Activated T-helper 1 cell treated with Interleukin-2 at 50 U/mL for 16 hours (primary cell): ENCODE data around the gene RASL11B.

Experiments used
- DNase-seq: peaks from one replicate; pipeline ENCODE4 v3.0.0-alpha.2; 2020; ENCODE audit warnings: low read depth

The RASL11B gene

GRCh38 chr4:52843351-52843750, 18.8 kb upstream of the RASL11B start:
- DNase-seq, result no peak

- DNase-seq, result no peak
Measured at GRCh38 chr4:52843958-52844357, 18.2 kb upstream of the RASL11B start.

GRCh38 chr4:52844596-52844995, 17.5 kb upstream of the RASL11B start:
- no peak for DNase-seq

- no peak for DNase-seq
Measured at GRCh38 chr4:52846502-52846901, 15.6 kb upstream of the RASL11B start.

- no peak for DNase-seq
Measured at GRCh38 chr4:52848254-52848653, 13.9 kb upstream of the RASL11B start.

- no peak for DNase-seq
Measured at GRCh38 chr4:52850406-52851124, 11.6 kb upstream of the RASL11B start.

GRCh38 chr4:52852041-52852440, 10.1 kb upstream of the RASL11B start:
- DNase-seq, result no peak

GRCh38 chr4:52852711-52853110, 9.4 kb upstream of the RASL11B start:
- DNase-seq, result no peak

- no peak for DNase-seq
Measured at GRCh38 chr4:52853351-52853750, 8.8 kb upstream of the RASL11B start.

- no peak for DNase-seq
Measured at GRCh38 chr4:52856801-52857200, 5.3 kb upstream of the RASL11B start.

GRCh38 chr4:52860361-52860760, 1.8 kb upstream of the RASL11B start:
- DNase-seq, result no peak

- DNase-seq, result no peak
Measured at GRCh38 chr4:52861171-52861823, 820 bp upstream of the RASL11B start.

GRCh38 chr4:52862639-52863161, 583 bp downstream of the RASL11B start:
- DNase-seq, result no peak

- no peak for DNase-seq
Measured at GRCh38 chr4:52863324-52863723, 1.2 kb downstream of the RASL11B start.

- no peak for DNase-seq
Measured at GRCh38 chr4:52864793-52865192, 2.7 kb downstream of the RASL11B start.

GRCh38 chr4:52865300-52865699, 3.2 kb downstream of the RASL11B start:
- DNase-seq, result no peak

GRCh38 chr4:52866734-52867133, 4.6 kb downstream of the RASL11B start:
- no peak for DNase-seq

- no peak for DNase-seq
Measured at GRCh38 chr4:52867163-52867562, 5.0 kb downstream of the RASL11B start.

- DNase-seq, result no peak
Measured at GRCh38 chr4:52868133-52868532, 6.0 kb downstream of the RASL11B start.

- DNase-seq, result no peak
Measured at GRCh38 chr4:52869196-52869595, 7.1 kb downstream of the RASL11B start.

GRCh38 chr4:52869656-52870055, 7.5 kb downstream of the RASL11B start:
- DNase-seq, result no peak

GRCh38 chr4:52870225-52870624, 8.1 kb downstream of the RASL11B start:
- no peak for DNase-seq

GRCh38 chr4:52873191-52873590, 11.1 kb downstream of the RASL11B start:
- DNase-seq, result no peak
